GM19025 (cell line): Measurements from ENCODE around the gene TSN.
A peak's percentile ranks its signal among the peaks of the same experiment; 100 is the strongest.
"Not testable (repeated sequence)": the region's sequence is repeated elsewhere in the genome, so short reads cannot be mapped to it uniquely, and the experiment has no call there.

Experiments
- ATAC-seq: cut with Tn5 transposase; IDR thresholded peaks from one replicate; pipeline ENCODE4 v1.9.1; 2021; ENCODE audit warnings: mild to moderate bottlenecking, low read depth, moderate library complexity; ENCODE audit not compliant: unreplicated experiment

The TSN gene

DNA sequence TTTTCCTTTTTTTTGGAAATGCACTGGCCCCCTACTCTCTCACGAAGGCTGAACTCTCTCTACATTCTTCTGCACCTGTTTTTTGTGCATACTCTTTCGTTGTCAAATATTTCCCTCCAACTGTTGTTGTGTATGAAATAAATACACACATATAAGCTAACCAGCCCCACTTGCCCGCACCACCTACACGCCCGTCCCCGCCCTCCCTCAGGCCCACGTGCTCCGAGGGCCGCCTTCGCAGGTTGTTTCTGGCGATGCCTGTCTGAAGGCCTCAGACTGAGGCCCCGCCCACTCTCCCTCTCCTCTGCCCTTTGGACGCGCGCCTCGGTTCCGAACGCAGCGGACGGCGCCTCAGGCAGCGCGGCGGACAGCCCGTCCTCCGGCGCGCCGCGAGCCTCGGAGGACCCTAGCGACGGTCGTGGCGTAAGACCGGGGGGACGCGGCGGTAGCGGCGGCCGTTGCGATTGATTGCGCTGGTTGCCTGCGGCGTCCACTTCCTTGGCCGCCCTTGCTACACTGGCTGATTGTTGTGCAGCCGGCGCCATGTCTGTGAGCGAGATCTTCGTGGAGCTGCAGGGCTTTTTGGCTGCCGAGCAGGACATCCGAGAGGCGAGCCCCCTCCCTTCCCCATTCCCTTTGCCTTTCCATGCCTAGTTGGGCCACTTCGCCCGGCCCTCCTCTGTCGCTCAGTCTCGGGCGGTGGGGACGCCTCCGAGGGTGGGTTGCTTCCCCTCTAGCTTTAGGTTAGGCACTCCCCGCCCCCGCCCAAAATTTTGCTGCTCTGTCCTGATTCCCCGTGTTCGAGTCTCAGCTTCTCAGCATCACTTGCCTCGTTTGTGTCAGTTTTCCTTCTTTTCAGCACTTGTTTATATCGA, at the start of gene TSN:
TSS of gene TSN (plus strand) at position 415 of the 875 bp plus-strand sequence. CDS start at position 544, 129 bp downstream.
- ATAC-seq = peak; percentile 100

DNA sequence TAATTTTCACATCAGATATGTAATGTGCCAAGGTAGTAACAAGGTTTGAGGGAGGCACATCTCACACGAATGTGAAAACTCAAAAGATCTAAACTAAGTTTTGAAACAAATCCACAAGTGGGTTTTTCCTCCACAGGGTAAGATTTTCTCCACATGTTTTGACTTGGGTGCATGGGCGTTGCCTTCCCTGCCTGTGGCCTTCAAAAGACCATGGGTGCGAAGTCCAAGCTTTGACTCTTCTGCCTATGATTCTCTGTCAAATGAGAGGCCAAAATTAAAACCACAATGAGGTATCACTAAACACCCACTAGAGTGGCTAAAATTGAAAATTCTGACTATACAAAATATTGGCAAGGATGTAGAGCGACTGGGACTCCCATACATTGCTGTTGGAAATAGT, 49.5 kb upstream of the TSN start:
- ATAC-seq = no peak

DNA sequence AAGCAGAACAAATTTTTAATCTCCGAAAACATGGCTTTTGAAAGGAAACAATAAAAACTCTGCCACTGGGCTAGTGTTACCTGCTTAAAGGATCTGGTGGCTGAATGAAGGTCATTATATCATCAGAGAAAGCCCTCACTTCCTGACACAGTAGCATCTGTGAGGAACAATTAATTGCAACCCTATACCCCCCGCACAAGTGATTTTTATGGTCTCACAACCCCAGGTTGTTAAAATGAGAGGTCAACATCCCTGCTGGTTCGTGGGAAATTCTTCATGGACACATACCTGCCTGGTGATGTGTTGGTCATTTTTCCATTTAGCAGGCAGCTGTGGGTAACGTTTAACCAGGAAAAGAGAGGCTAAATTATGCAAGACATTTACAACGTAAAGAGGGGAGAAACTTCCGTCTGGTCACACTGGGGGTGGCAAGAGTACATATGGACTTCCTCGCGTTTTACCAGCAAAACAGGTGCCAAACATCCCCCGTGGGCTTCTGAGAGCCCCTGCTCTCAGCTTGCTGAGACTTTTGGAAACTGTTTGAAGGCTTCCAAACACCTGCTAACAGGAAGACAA, 48.0 kb upstream of the TSN start:
- no peak for ATAC-seq

- no peak for ATAC-seq
These were observed 47.5 kb upstream of the TSN start for GRCh38 chr2:121707920-121708361.

DNA sequence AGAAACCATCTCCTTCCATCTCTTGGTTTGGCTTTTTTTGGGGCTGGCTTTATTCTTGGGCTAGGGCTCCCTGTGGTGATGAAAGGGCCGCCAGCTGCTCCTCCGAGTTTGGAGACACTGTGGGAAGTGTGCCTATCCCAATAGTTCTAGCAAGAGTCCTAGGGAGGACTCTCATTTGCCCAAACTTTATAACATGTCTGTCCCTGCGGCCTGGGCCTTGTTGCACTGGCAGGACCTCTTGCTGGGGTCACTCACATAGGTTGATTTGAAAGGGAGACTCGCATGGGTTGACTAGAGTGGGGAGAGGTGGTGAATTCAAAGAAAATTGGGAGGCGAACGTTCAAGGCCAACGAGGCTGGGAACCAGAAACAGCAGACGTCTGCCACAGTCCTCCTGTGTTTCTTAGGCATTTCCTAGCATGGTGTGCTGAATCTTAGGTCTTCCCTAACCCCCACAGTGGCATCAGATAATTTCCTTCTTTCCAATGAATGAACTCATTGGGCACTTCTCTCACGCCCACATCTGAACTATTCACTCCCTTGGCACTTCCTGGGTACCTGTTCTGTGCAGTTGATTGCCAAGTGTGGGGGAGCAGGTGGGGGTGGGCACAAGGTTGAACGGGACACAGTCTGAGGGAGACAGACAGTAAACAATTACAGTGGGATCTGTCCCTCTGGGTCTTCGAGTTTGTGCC, 45.5 kb upstream of the TSN start:
- no peak for ATAC-seq

GRCh38 chr2:121710470-121711170, 44.8 kb upstream of the TSN start:
- ATAC-seq = no peak

GRCh38 chr2:121711481-121711880, 44.0 kb upstream of the TSN start:
- not testable (repeated sequence) for ATAC-seq

- no peak for ATAC-seq
These were observed 39.3 kb upstream of the TSN start for GRCh38 chr2:121716126-121716525.

DNA sequence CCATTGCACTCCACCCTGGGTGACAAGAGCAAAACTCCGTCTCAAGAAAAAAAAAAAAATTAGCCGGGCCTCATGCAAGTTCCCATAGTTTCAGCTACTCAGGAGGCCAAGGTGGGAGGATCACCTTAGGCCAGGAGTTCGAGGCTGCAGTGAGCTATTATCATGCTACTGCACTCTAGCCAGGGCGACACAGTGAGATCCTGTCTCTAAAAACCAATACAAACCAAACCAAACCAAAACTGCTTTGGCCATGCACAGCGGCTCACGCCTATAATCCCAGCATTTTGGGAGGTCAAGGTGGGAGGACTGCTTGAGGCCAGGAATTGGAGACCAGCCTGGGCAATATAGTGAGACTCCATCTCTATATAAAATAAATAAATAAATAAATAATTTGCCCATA, 37.9 kb upstream of the TSN start:
- ATAC-seq = no peak

DNA sequence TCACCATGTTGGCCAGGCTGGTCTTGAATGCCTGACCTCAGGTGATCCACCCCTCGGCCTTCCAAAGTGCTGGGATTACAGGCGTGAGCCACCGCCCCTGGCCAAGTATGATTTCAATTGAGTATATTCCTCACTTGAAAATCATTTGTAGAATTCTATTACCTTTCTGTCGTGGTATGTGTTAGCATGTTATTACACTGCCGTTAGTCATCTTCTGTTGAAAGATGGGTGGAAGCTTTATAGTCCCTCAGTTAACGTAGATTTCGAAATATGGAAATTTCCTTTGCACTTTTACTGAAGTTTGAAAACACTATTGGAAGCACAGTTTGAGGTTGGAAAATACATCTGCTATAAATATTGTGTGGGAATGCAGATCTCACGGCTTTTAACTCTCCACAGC, 33.5 kb upstream of the TSN start:
- ATAC-seq = no peak

DNA sequence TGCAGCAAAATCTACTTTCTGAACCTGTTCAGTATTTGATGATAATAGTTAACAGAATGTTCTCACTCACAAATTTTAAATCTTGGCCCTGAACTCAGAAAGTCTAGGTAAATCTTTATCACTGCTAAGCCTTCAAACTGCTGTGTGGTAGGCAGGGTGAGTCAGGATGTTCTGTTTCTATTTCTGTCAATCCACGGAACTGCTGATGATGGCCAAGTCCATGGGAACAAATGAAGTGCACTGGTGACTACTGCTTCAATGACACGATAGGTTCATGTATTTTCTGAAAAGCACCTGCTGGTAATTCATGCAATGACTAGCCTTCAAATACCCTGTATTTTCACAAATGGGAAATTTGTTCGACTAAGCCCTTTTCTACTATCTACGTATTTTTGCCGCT, 33.0 kb upstream of the TSN start:
- ATAC-seq = no peak

- ATAC-seq = no peak
These were observed 32.1 kb upstream of the TSN start for GRCh38 chr2:121723316-121723715.

DNA sequence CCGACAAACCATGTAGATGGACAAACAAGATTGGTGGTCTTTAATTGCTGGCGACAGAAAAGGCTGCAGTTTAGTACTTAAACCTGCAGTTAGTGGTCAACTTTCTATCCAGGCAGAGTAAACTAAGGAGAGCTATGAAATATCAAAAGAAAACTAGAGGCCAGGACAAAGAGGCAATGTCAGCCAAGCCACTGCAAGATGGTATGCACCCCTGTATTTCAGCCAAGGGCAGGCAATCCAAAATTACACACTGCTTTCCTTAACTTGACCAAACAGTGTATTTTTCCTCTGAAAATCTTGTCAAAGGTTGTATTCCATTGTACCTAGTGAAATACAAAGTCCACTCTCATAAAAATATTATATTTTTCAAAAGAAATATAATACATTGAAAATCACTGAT, 28.1 kb upstream of the TSN start:
- ATAC-seq = no peak

DNA sequence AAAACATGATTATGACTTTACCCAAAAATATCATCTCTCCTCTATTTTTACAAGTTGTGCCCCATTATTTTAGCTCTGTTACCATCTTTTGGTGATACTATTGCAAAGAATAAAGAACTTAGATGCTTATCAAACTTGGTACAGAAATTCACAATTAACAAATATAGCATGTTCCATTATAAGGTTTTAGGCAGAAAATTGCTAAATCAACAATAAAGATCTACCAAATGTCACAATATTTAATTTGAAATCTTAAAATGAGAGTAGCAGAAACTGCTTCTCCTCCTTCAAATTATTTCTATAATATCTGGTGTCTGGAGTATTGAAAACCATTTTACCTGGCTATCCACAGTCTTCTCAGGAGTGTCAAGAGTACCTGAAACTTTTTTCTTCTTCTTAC, 27.5 kb upstream of the TSN start:
- no peak for ATAC-seq

DNA sequence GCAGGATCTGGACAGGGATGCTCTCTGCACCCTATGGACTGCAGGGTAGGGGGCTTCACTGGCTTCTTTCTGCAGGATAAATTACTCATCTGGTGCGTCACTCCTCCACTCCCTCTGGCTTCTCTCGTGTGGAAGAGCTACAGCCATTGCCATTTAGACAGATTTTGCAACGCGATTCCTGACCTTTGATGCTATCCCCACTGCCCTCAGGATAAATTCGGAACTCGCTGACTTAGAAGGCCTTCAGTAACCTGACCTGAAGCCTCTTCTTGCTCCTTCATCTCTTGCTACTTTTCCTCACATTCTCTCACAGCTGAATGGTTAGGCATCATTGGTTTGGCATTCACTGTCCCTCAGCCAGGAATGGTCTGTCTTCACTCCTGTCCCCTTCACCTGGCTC, 24.1 kb upstream of the TSN start:
- ATAC-seq = no peak

GRCh38 chr2:121734544-121734943, 20.9 kb upstream of the TSN start:
- ATAC-seq = not testable (repeated sequence)

- no peak for ATAC-seq
These were observed 19.9 kb upstream of the TSN start for GRCh38 chr2:121735518-121736074.

DNA sequence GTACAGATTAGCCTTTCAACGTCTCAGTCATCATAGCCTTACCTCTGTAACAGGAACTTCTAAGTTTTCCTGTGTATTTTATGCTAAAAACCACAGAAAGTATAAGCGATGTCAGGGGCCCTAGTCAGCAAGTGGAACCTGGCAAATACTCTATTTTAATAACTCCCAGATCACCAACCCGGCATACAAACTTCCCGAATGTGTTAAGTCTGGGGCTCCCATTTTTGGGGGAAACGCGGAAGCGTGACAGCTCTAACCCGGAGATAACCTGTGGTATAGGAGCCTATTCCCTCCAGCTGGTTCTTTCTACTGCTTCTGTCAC, 19.4 kb upstream of the TSN start:
- ATAC-seq = no peak

GRCh38 chr2:121736462-121737336, 18.8 kb upstream of the TSN start, which contains the start of gene NIFK:
Gene NIFK (minus strand): TSS chr2:121736875. CDS start chr2:121736850, 25 bp downstream.
- peak; percentile 91 for ATAC-seq

GRCh38 chr2:121740973-121741372, 14.5 kb upstream of the TSN start:
- ATAC-seq = no peak
